Stimulated activated CD4-positive, alpha-beta T cell treated with anti-CD3 and anti-CD28 coated beads, Interleukin-1b, Interleukin-23, amount 100 ng/mL, for 4 hours (primary cell): ENCODE data around the gene NOL9.
"Not testable (repeated sequence)": the region's sequence is repeated elsewhere in the genome, so short reads cannot be mapped to it uniquely, and the experiment has no call there.

Source experiments
- DNase-seq, 2 donors: peaks; one replicate each; pipeline ENCODE4 v3.0.0-alpha.2; 2020; ENCODE audit warnings: low read depth in 2 of 2

Gene NOL9

GRCh38 chr1:6572653-6573383, 18.5 kb upstream of the NOL9 start:
- DNase-seq = no peak

DNA sequence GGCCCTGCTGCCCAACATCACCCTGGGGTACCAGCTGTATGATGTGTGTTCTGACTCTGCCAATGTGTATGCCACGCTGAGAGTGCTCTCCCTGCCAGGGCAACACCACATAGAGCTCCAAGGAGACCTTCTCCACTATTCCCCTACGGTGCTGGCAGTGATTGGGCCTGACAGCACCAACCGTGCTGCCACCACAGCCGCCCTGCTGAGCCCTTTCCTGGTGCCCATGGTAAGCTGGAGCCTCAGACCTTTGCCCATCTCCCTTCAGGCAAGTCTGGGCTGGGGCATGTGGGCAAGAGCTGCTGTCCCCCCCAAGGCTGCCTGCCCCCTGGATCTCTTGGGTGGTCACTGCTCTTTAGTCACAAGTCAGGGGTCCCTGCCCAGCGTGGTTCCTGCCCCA, 16.7 kb upstream of the NOL9 start:
- no peak for DNase-seq

- DNase-seq = no peak
Measured at GRCh38 chr1:6570100-6570499, 15.8 kb upstream of the NOL9 start.

DNA sequence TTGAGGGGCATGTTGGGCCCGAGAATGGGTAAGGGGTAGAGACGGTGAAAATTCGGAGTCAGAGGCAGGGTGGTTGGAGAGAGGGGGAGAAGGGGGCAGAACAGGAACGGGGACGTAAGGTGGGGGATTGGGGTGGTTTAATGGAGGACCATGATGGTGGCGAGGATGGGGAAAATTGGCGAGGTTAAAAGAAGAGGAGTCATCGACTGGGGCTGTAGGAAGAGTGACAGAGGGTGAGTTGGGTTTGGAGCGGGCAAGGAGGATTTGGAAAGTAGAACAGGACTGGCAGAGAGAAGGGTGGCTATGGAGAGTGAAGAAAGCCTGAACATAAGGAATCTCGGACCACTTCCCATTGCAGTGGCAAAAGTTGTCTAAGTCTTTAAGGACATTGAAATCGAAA, 14.7 kb upstream of the NOL9 start:
- DNase-seq = no peak

- no peak for DNase-seq
Measured at GRCh38 chr1:6560267-6560666, 6.0 kb upstream of the NOL9 start.

DNA sequence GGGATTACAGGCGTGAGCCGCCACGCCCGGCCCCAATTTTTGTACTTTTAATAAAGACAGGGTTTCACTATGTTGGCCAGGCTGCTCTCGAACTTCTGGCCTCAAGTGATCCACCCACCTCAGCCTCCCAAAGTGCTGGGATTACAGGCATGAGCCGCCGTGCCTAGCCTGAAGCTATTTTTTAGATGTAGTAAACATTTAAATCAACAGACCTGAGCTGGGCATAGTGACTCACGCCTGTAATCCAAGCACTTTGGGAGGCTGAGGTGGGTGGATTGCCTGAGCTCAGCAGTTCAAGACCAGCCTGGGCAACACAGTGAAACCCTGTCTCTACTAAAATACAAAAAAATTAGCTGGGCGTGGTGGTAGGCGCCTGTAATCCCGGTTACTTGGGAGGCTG, 4.8 kb upstream of the NOL9 start:
- not testable (repeated sequence) for DNase-seq

DNA sequence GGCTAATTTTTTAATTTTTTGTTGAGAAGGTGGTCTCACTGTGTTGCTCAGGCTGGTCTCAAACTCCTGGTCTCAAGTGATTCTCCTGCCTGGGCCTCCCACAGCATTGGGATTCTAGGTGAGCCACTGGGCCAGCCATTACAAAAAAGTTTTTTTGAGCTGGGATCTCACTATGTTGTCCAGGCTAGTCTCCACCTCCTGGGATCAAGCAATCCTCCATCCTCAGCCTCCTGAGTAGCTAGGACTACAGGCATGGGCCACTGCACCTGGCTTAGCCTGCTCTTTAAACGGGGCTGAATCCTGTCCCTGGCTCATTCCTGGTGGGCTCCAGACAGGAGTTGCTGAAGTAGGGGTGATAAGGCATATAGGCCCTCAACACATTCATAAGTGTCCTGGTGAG, 3.3 kb upstream of the NOL9 start:
- no peak for DNase-seq

DNA sequence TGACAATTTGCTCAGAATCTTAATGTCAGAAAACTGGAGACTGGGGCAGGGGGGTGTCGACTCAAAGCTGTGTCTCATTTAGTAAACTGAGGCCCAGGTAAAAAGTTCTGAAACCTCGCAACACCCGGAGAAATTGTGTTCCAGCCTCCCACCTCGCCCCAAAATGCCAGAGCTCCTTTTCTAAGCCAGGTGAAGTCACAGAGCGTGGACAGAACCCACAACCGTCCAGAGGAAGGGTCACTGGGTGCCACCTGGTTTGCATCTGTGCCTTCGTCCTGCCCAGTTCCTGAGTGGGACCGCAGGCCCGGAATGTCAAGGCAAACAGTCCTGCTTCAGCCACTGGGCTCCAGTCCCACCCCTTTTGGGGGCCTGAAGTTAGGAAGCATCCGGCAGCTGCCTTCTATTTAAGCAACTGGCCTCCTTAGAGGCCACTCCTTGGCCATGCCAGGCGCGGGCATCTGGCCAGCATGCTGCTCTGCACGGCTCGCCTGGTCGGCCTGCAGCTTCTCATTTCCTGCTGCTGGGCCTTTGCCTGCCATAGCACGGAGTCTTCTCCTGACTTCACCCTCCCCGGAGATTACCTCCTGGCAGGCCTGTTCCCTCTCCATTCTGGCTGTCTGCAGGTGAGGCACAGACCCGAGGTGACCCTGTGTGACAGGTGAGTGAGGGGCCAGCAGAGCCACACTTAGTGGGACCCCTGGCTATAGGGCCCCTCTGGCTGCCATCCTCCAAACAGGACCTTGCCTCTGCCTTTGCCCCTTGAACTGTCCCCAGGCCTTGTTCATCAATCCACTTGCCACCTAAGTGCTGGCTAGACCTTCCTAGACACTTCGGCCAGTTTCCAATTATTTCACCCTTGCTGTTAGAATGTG, 830 bp upstream of the NOL9 start, which contains the start of gene TAS1R1:
Gene TAS1R1, plus strand, starts transcription at position 401 of the 872 bp plus-strand sequence. Its CDS starts 67 bp downstream, at position 468.
- DNase-seq = no peak

- DNase-seq = no peak
Measured at GRCh38 chr1:6547301-6547700, 7.0 kb downstream of the NOL9 start.

DNA sequence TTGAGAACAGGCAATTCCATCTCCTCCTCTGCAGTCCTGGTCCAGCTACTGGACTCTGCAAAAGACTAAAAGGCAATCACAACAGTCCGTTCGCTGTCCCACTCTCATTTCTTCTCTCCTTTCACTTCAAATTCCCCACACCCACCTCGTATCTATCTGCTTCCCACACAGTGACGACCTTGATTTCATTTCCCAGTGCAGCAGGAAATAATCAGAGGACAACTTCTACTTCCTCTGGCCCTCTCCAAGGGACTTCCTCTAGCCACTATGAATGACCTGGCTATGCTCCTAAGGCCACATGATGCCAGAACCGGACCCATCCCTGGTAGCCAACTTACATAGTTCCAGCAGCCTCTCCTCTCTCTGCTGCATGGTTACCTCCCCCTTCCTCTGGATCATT, 8.0 kb downstream of the NOL9 start:
- no peak for DNase-seq

GRCh38 chr1:6545276-6546112, 8.8 kb downstream of the NOL9 start:
- DNase-seq = no peak

DNA sequence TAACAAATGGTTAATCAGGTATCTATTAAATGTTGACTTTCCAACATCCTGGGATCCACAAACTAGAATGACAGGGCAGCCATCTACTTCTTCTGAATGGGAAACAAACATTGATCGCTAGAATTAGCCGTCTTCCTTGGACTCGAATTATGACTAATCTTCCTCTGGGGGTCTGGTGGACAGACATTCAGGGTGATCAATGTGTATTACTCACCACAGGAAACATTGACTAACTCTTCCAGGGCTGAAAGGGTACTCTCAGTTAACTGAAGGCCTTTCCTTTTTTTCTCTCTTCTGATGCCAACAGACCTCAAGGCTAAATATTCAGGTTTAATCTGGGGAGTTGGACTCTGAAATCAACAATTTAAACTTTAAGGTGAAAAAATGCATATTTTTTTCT, 9.5 kb downstream of the NOL9 start:
- no peak for DNase-seq

- DNase-seq = no peak
Measured at GRCh38 chr1:6538956-6539355, 15.4 kb downstream of the NOL9 start.

- DNase-seq = no peak
Measured at GRCh38 chr1:6536291-6536690, 18.0 kb downstream of the NOL9 start.

DNA sequence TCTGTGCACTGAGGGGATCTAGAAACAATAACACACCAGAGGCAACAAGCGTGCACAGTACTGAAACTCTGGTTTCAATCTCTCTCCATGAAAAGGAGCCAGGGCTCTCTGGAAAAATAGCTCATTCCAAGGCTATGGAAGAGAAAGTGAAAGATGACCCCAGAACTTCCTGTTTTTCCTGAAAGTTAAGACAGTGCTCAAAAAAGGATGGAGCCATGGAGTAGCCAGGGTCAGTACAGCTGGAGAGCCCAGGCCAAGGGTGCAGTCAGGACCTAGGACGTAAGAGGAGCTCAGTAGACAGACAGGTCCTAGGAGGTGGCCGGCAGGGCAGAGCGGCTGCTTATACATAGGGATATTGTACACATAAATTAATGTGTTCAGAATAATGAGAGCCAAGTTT, 19.1 kb downstream of the NOL9 start:
- DNase-seq = no peak

- no peak for DNase-seq
Measured at GRCh38 chr1:6534248-6534822, 20.0 kb downstream of the NOL9 start.

- no peak for DNase-seq
Measured at GRCh38 chr1:6531996-6532395, 22.3 kb downstream of the NOL9 start.

DNA sequence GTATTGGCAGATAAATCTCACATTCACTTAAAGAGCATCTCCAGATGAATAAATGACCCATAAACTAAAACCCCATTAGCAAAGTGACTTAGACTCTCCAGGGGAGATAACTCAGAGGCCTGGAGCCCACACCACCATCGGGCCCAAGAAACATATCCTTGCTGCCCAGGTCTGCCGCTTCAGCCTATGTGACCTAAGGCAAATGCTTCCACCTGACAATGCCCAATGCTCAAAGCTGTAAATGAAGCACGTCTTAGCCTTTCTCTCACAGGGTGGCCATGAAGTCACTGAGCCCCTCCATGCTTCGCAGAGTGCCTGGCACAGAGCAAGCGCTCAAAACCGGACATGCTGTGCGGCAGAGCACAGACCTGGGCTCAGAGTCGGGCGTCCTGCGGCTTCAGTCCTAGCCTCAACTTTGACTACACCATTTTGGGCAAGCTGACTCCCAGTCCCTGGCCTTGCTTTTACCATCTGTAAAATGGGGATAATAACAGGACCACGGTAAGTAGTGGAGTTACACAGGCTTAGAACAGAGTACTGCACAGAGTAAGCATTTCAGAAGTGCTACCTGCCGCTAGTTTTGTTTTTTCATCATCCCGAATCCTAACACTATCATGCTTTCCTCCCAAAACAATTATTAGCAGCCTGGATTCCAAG, 23.7 kb downstream of the NOL9 start:
- DNase-seq = no peak

DNA sequence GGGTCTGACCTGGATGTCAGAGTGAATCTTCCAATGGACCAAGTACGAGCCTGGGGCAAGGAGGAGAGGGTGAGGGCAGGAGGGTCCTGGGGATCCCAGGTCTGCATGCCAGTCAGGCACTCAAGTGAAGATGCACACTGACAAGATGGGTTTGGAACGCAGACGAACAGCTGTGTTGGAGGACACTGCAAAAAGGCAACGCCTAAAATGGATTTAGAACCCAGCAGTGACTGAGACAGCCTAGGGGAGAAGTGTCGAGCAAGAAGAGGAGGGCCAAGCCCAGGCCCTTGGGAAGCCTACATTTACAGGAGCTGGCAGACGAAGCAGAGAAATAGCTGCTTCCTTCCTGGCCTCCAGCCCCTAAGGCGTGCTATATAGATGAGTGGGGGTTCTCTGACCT, 25.8 kb downstream of the NOL9 start:
- DNase-seq = no peak

DNA sequence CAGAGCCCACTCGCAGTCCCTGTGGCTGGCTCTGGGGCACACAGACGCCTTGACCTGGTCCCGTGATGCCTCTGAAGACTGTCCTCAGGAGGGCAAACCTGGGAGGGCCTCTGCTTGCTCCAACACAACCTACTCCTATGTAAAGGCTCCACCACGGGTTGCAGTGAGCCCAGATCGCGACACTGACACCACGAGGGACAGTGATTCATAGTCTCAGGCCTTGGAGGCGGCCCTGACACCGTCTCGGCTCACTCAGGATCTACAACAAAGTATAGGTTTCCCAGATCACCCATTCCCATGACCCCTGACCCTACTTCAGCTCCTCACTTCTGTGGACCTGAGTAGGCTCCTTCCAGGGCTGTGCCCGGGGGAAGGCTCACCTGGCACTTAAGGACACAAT, 28.0 kb downstream of the NOL9 start:
- DNase-seq = no peak

DNA sequence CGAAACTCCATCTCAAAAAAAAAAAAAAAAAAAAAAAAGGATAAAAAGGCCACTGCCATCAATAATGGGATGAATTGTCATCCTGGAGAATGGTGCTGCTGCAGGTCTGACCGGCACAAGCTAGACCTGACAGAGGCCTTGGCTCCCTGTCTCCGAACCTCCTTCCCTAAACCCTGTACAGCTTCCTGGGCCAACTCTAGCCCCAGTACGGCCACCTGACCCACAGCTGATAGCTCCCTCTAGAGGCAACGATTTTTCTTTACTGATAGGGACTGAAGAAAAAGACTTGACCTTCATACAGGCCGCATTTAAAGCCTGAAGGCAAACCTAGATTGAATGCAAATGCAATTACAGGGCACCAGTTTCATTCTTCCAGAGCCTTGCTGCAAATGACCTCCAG, 30.7 kb downstream of the NOL9 start:
- DNase-seq = no peak
